Lower leg skin (tissue), 3 donors: ENCODE data around the gene ARHGAP15.

Experiments
- POLR2A ChIP-seq, 2 donors: fragments of 450-650 bp; IDR thresholded peaks; one replicate each; pipeline ENCODE4 v1.6.1; 2016 to 2017; ENCODE audit warnings: antibody characterized with exemption in 2 of 2, mild to moderate bottlenecking in 1 of 2, moderate library complexity in 1 of 2
- TF ChIP-seq, protein P1 (sequence below), 3 donors: fragments of 450-650 bp; IDR thresholded peaks; one replicate each; pipeline ENCODE4 v1.5.1; 2016; ENCODE audit warnings: antibody characterized with exemption in 3 of 3, mild to moderate bottlenecking in 3 of 3, moderate library complexity in 2 of 3

- TF ChIP-seq, protein P1, sequence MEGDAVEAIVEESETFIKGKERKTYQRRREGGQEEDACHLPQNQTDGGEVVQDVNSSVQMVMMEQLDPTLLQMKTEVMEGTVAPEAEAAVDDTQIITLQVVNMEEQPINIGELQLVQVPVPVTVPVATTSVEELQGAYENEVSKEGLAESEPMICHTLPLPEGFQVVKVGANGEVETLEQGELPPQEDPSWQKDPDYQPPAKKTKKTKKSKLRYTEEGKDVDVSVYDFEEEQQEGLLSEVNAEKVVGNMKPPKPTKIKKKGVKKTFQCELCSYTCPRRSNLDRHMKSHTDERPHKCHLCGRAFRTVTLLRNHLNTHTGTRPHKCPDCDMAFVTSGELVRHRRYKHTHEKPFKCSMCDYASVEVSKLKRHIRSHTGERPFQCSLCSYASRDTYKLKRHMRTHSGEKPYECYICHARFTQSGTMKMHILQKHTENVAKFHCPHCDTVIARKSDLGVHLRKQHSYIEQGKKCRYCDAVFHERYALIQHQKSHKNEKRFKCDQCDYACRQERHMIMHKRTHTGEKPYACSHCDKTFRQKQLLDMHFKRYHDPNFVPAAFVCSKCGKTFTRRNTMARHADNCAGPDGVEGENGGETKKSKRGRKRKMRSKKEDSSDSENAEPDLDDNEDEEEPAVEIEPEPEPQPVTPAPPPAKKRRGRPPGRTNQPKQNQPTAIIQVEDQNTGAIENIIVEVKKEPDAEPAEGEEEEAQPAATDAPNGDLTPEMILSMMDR (IDR thresholded peaks at IDR 0.05): no peak
- no peak for TF ChIP-seq POLR2A (IDR thresholded peaks at IDR 0.05)
These were observed 155.0 kb downstream of the ARHGAP15 start for GRCh38 chr2:143284087-143284675.
